GM11168 (cell line): ENCODE data around the gene ZNF559.

Source experiments
- in situ Hi-C: fragments of 300-500 bp; cut with MboI; formaldehyde crosslinking; loops from one replicate; pipeline ENCODE4 v1.12.0; 2022; ENCODE audit warnings: low sequenced_read_pairs; ENCODE audit not compliant: unreplicated experiment

Gene ZNF559

GRCh38 chr19:9348671-9349070 lies 24.7 kb downstream of the ZNF559 start:
- in situ Hi-C loops: no loop called here

- in situ Hi-C loops: no loop called here
Measured at GRCh38 chr19:9352505-9352904, 28.5 kb downstream of the ZNF559 start.

- in situ Hi-C loops: no loop called here
Measured at GRCh38 chr19:9353011-9353410, 29.0 kb downstream of the ZNF559 start.

DNA sequence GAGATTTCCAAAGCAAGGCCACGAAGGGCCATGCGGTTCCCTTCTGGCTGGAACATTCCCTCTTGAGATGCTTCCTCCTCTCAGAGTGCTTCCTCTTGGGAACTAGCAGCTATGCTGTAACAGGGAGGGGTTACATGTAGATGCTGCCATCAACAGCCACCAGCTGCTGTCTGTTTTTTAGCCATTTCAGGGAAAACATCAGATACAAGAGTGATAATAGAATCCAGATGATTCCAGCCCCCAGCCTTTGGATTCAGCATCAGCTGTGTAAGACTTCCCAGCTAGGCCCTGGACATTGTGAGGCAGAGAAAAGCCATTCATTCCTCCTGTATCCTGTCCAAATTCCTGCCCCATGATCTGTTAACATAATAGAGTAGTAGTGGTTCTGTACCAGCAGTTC lies 30.7 kb downstream of the ZNF559 start:
- in situ Hi-C loops: no loop called here

GRCh38 chr19:9362905-9363304 lies 38.9 kb downstream of the ZNF559 start, which contains the start of gene ZNF177:
Gene ZNF177 (plus strand): TSS chr19:9363013. CDS start chr19:9378312, 15,299 bp downstream.
- in situ Hi-C loops: no loop called here

DNA sequence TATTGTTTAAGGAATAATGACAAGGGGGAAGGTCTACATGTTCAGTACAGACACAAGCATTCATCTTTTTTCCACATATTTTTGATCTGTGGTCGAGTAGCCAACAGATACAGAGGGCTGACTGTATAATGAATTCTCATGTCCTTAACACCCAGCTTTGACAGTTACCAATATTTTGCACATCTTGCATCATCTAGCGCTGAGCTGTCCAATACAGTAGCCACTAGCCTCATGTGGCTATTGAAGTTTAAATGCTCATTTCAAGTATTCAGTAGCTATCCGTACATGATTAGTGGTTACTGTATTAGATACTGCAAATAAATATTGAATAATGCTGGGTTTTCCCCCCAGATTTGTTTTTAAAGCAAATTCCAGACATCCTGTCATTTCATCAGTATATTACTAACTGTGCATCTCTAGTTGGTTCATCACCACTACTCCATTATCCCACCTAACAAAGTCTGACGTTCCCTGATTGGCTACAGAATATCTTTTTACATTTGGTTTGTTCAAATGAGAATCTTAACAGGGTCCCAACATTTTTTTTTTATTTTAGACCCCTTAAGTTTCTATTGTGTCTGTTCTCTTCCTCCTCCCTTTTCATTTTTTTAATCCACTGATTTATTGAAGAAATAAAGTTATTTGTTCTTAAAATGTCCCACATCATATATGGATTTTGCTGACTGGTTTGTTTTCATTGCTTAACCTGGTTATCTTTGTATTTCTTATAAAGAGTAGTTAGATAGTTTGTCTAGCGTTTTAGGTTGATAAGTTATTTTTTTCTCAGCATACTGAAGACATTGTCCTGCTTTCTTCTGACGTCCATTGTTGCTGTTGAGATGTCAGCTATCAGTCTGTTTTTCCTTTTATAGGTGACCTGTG lies 47.0 kb downstream of the ZNF559 start:
- in situ Hi-C loops: no loop called here

- in situ Hi-C loops: no loop called here
Measured at GRCh38 chr19:9381361-9381785, 57.4 kb downstream of the ZNF559 start.
